D721Med (cell line): ENCODE data around the gene TMEM50A.

Experiments used
- DNase-seq: peaks from one replicate; pipeline ENCODE4 v3.0.0; 2011; ENCODE audit warnings: low spot score; ENCODE audit not compliant: insufficient read length
- FAIRE-seq: peaks from 2 replicates; lab custom pipeline; 2011; peaks lifted over from hg19 to GRCh38; lab: Jason Lieb, UNC
- CTCF ChIP-seq: IDR thresholded peaks from 2 replicates; pipeline ENCODE4 v1.5.1; 2012; ENCODE audit warnings: mild to moderate bottlenecking, control low read depth; ENCODE audit not compliant: insufficient read depth; ENCODE audit errors: missing control alignments

Gene TMEM50A

GRCh38 chr1:25343872-25344271 lies 5.7 kb downstream of the TMEM50A start:
- no peak for FAIRE-seq
- TF ChIP-seq CTCF: no peak
- no peak for DNase-seq

GRCh38 chr1:25347556-25347955 lies 9.4 kb downstream of the TMEM50A start:
- TF ChIP-seq CTCF: no peak
- no peak for FAIRE-seq
- DNase-seq: no peak

- no peak for FAIRE-seq
- no peak for DNase-seq
- TF ChIP-seq CTCF: no peak
Observed at GRCh38 chr1:25349606-25350005, 11.5 kb downstream of the TMEM50A start.

- DNase-seq (no peak), FAIRE-seq (no peak)
- no peak for TF ChIP-seq CTCF
Observed at GRCh38 chr1:25355841-25356395, 17.8 kb downstream of the TMEM50A start.

GRCh38 chr1:25356441-25356840 lies 18.3 kb downstream of the TMEM50A start:
- no peak for TF ChIP-seq CTCF
- FAIRE-seq (no peak), DNase-seq (no peak)

GRCh38 chr1:25356848-25357247 lies 18.7 kb downstream of the TMEM50A start:
- no peak for DNase-seq
- FAIRE-seq: no peak
- no peak for TF ChIP-seq CTCF
